ENCODE results near the gene CNTN2.
A peak's percentile ranks its signal among the peaks of the same experiment; 100 is the strongest.

Gene CNTN2

DNA sequence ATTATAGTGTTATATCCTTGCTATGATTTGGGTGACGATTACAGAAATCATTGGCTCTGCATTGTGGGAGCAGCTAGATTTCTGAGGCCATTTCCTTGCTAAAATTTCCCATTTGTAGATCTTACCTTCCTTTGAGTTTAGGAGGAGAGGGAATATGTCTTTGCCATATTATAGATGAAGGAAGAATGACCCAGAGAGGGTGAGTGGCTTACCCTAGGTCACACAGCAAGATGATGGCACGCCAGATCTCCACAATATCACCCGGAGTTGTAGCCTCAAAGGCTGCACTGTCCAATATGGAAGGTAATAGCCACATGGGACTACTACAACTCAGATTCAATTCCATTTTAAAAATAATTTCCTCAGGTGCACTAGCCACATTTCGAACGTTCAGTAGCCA, 10.3 kb downstream of the CNTN2 start:
- no peak overlapping the region for H3K4me3 ChIP-seq
- in situ Hi-C loops (cut with MboI; ENCODE audit: low sequenced_read_pairs): no loop called here
- H3K27me3 ChIP-seq (ENCODE audit: low read depth): peaks cover 39% of the 10 kb centered on the region
- no peaks in the 10 kb centered on the region for H3K4me1 ChIP-seq
- no peak for DNase-seq (ENCODE audit: low spot score in 2 of 2)
- H3K9me3 ChIP-seq: no peaks in the 10 kb centered on the region
- no peaks in the 10 kb centered on the region for H3K36me3 ChIP-seq (replicated peaks)

DNA sequence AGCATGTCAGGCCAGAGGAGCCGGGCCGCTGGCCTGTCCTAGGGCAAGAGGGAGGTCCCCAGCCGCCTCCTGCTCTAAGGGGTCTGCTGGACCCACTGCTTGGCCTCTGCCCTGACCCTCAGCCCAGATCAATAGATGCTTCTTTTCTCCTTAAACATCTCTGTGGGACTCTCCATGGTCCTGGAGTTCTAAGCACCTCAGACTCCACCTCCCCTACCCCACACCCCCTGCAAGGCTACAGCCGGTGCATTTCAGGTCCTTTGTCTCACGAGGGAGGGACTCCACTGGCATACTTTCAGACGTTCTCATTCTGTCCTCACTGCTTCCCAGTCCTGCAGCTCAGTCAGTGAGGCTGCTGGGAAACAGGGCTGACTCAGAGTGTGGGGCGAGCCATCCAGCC, 11.0 kb downstream of the CNTN2 start:
- no peaks in the 10 kb centered on the region for H3K36me3 ChIP-seq (replicated peaks)
- H3K4me1 ChIP-seq: no peaks in the 10 kb centered on the region
- in situ Hi-C loops (cut with MboI; ENCODE audit: low sequenced_read_pairs): no loop called here
- no peaks in the 10 kb centered on the region for H3K9me3 ChIP-seq
- DNase-seq (ENCODE audit: low spot score in 2 of 2): no peak
- H3K27me3 ChIP-seq (ENCODE audit: low read depth): peaks cover 34% of the 10 kb centered on the region
- no peak overlapping the region for H3K4me3 ChIP-seq

DNA sequence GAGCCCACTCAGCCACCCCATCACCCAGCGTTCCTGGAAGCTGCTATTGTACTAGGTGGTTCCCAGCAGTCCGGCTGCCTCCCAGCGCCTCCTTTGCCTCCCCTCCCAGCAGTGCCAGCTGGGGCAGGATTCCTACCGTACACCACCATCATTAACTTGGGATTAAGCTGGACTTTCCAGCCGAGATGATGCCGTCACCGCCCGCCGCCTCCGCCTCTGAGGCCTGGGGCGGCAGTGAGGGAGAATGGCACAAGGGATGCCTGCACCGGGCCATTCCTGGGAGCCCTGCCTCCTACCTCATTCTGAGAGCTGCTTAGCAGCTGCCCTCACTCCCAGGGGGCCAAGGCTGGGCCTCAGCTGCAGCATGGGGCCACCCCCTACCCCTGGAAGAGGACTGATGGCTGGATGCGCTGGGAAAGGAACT, 13.2 kb downstream of the CNTN2 start:
- DNase-seq (ENCODE audit: low spot score in 2 of 2): no peak
- H3K36me3 ChIP-seq (replicated peaks): no peaks in the 10 kb centered on the region
- no peaks in the 10 kb centered on the region for H3K9me3 ChIP-seq
- in situ Hi-C loops (cut with MboI; ENCODE audit: low sequenced_read_pairs): no loop called here
- no peaks in the 10 kb centered on the region for H3K4me1 ChIP-seq
- H3K27me3 ChIP-seq (ENCODE audit: low read depth): peaks cover 22% of the 10 kb centered on the region
- no peak overlapping the region for H3K4me3 ChIP-seq

DNA sequence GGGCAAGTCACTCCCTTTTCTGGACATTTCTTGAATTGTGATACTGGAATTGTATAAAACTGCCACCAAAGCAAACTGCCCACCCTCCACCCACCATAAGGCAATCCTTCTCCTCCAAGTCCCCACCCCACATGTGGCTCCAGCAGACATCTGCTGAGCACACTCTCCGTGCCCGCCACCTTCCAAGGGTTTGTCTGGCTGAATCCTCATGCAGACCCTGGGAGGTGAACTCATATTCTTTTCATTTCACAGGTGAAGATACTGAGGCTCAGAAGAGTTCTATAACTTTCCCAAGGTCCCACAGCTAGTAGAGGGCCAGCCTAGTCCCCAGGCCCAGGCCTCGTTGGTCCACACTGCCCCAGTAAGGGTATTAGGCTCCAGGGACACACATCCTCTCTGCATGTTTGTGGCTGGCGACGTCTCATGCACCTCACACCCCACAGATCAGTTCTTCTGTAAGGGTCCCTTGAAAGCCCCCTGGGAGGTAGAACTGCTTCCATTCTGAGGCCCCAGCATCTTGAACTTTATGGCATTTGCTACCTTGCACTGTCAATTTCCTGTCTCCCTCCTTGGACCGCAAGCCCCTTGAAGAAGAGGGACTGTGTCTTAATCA, 14.1 kb downstream of the CNTN2 start:
- peaks cover 22% of the 10 kb centered on the region for H3K27me3 ChIP-seq (ENCODE audit: low read depth)
- no peaks in the 10 kb centered on the region for H3K9me3 ChIP-seq
- no peak for DNase-seq (ENCODE audit: low spot score in 2 of 2)
- no peaks in the 10 kb centered on the region for H3K4me1 ChIP-seq
- H3K36me3 ChIP-seq (replicated peaks): no peaks in the 10 kb centered on the region
- no peak overlapping the region for H3K4me3 ChIP-seq
- in situ Hi-C loops (cut with MboI; ENCODE audit: low sequenced_read_pairs): no loop called here

DNA sequence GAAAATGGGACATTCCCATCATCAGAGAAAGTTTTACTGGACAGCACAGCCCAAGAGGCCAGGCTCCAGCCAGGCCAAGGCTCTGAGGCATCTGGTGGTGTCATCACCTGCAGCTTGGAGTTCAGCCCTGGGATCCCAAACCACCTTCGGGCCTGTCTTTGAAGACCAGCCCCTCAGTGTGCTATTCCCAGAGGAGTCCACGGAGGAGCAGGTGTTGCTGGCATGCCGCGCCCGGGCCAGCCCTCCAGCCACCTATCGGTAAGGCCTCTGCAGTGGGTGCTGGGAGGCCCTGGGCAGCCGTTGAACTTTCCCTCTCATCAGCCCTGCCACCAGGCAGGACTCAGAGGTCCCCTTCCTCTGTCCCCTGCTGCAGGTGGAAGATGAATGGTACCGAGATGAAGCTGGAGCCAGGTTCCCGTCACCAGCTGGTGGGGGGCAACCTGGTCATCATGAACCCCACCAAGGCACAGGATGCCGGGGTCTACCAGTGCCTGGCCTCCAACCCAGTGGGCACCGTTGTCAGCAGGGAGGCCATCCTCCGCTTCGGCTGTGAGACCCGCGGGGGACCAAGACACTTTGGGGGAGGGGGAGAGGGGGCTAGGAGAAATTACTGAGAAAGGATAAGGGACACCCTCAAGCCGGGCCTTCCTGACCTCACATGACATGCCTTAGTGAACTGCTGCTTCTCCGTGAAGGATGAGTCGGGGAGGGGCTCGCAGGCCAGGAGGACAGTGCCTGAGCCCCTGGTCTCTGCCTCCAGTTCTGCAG, 15.0 kb downstream of the CNTN2 start:
- no peaks in the 10 kb centered on the region for H3K36me3 ChIP-seq (replicated peaks)
- in situ Hi-C loops (cut with MboI; ENCODE audit: low sequenced_read_pairs): no loop called here
- H3K27me3 ChIP-seq (ENCODE audit: low read depth): peaks cover 18% of the 10 kb centered on the region
- no peaks in the 10 kb centered on the region for H3K9me3 ChIP-seq
- H3K4me3 ChIP-seq: no peak overlapping the region
- DNase-seq (ENCODE audit: low spot score in 2 of 2): no peak
- H3K4me1 ChIP-seq: no peaks in the 10 kb centered on the region

DNA sequence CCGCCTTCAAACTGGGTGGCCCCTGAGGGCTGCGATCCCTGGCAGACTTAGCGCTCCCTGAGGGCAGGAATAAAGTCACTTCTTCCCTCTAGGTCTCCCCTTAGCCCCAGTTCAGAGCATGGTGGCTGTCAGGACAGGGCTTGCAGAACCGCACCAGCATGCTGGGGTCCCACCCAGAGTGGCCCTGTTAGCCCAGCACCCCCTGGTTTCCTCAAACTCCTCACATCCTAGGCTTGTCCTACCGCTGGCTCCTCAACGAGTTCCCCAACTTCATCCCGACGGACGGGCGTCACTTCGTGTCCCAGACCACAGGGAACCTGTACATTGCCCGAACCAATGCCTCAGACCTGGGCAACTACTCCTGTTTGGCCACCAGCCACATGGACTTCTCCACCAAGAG, 15.8 kb downstream of the CNTN2 start:
- in situ Hi-C loops (cut with MboI; ENCODE audit: low sequenced_read_pairs): no loop called here
- Histone ChIP-seq H3K4me1 (no peaks in the 10 kb centered on the region), H3K4me3 (no peak overlapping the region), H3K9me3 (no peaks in the 10 kb centered on the region), H3K27me3 (ENCODE audit: low read depth) (peaks cover 14% of the 10 kb centered on the region), H3K36me3 (replicated peaks) (no peaks in the 10 kb centered on the region)
- no peak for DNase-seq (ENCODE audit: low spot score in 2 of 2)

DNA sequence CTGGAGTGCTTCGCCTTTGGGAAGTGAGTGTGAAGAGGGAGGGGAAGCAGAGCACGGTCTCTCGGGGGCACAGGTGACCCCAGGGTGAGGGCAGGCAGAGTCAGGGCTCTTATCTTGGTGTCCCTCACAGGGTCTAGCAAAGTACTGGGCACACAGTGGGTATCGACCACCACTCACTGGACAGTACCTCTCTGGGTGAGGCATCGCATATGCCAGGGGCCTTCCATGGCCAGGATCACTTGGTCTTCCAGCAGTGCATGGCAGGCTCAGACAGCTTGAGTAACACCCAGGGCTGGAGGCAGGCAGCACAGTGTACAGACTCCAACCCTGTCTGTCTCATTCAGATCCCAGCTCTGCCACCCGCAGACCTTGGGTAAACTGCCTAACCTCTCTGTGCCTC, 16.6 kb downstream of the CNTN2 start:
- DNase-seq (ENCODE audit: low spot score in 2 of 2): no peak
- peaks cover 8% of the 10 kb centered on the region for H3K27me3 ChIP-seq (ENCODE audit: low read depth)
- in situ Hi-C loops (cut with MboI; ENCODE audit: low sequenced_read_pairs): loop anchor here (5.0 kb wide), 1 partner anchor 82 kb away; no protein-coding TSS in a partner anchor

DNA sequence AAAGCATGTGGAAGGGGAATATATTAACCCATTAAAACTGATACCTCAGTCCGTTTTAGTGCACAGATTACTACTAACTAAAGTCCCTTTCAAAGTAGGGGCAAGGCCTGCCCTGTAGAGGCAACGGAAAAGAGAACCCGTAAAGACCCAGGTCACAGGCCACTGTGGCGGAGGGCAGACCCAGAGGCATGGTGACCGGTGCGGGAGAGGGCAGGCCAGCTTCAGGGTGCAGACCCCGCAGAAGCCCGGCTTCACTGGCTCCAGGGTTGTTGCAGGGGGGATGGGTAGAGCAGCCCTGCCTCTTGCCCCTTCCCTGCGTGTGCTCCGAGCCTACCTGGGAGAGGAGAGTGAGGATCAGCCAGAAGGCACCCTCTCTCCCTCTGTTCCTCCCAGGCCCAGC, 17.7 kb downstream of the CNTN2 start:
- in situ Hi-C loops (cut with MboI; ENCODE audit: low sequenced_read_pairs): loop anchor here (5.0 kb wide), 1 partner anchor 83 kb away; no protein-coding TSS in a partner anchor
- no peak for DNase-seq (ENCODE audit: low spot score in 2 of 2)
- Histone ChIP-seq H3K4me1 (no peaks in the 10 kb centered on the region), H3K36me3 (replicated peaks) (no peaks in the 10 kb centered on the region), H3K4me3 (no peak overlapping the region), H3K9me3 (no peaks in the 10 kb centered on the region), H3K27me3 (ENCODE audit: low read depth) (peaks cover 7% of the 10 kb centered on the region)

More for the DNA sequence above, 16.6 kb downstream of the CNTN2 start:
- Histone ChIP-seq H3K4me3 (no peak overlapping the region), H3K9me3 (no peaks in the 10 kb centered on the region), H3K4me1 (no peaks in the 10 kb centered on the region), H3K36me3 (replicated peaks) (no peaks in the 10 kb centered on the region)

DNA sequence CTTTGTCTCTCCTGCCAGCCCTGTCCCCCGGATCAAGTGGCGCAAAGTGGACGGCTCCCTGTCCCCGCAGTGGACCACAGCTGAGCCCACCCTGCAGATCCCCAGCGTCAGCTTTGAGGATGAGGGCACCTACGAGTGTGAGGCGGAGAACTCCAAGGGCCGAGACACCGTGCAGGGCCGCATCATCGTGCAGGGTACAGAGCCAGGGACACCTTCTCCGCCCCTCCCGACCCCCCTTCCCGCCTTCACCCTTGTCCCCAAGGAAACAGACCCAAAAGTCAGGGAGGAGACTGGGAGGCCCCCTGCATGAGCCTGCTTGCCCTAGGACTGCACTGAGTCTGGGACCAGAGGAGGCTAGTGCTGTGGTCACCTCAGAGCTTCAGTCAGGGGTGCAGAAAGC, 18.2 kb downstream of the CNTN2 start:
- H3K9me3 ChIP-seq: no peaks in the 10 kb centered on the region
- peaks cover 5% of the 10 kb centered on the region; the same call in 1 of the 2 replicates for H3K27me3 ChIP-seq (ENCODE audit: low read depth)
- no peaks in the 10 kb centered on the region for H3K36me3 ChIP-seq (replicated peaks)
- H3K4me1 ChIP-seq: no peaks in the 10 kb centered on the region
- no peak overlapping the region for H3K4me3 ChIP-seq
- no peak for DNase-seq (ENCODE audit: low spot score in 2 of 2)
- in situ Hi-C loops (cut with MboI; ENCODE audit: low sequenced_read_pairs): loop anchor here (5.0 kb wide), 1 partner anchor 84 kb away; no protein-coding TSS in a partner anchor

DNA sequence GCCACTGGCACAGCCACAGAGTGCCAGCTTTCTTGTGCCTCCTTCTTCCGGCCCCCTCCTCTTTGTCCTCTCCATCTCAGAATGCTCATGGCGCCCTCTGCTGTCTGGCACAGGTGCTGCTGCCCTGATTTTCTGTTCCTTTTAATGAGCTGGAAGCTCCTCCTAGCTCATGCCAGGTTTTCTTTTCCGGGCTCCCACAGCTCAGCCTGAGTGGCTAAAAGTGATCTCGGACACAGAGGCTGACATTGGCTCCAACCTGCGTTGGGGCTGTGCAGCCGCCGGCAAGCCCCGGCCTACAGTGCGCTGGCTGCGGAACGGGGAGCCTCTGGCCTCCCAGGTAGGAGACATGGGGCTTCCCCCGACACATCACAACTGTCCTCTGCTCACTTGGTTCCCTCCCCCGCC, 18.7 kb downstream of the CNTN2 start:
- DNase-seq (ENCODE audit: low spot score in 2 of 2): peak; percentile 66 to 90
- Histone ChIP-seq H3K4me1 (no peaks in the 10 kb centered on the region), H3K9me3 (no peaks in the 10 kb centered on the region), H3K4me3 (no peak overlapping the region), H3K36me3 (replicated peaks) (no peaks in the 10 kb centered on the region), H3K27me3 (ENCODE audit: low read depth) (peaks cover 2% of the 10 kb centered on the region; the same call in 1 of the 2 replicates)
- in situ Hi-C loops (cut with MboI; ENCODE audit: low sequenced_read_pairs): loop anchor here (5.0 kb wide), 1 partner anchor 84 kb away; no protein-coding TSS in a partner anchor

DNA sequence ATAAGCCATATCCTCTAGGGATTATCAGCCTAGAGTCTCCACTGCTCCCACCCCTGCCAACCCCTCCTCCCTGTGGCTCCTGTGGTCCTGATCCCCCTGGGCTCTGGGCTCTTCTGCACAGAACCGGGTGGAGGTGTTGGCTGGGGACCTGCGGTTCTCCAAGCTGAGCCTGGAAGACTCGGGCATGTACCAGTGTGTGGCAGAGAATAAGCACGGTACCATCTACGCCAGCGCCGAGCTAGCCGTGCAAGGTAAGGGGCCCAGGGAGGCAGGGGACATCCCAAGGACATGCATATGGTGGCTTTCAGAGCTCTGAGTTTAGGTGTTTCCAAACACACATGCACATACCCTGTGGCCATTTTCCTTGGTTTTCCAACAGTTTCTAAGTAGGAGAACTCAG, 19.3 kb downstream of the CNTN2 start:
- H3K36me3 ChIP-seq (replicated peaks): no peaks in the 10 kb centered on the region
- in situ Hi-C loops (cut with MboI; ENCODE audit: low sequenced_read_pairs): loop anchor here (5.0 kb wide), 1 partner anchor 85 kb away; no protein-coding TSS in a partner anchor
- no peak overlapping the region for H3K4me3 ChIP-seq
- H3K27me3 ChIP-seq (ENCODE audit: low read depth): no peaks in the 10 kb centered on the region
- H3K9me3 ChIP-seq: no peaks in the 10 kb centered on the region
- no peaks in the 10 kb centered on the region for H3K4me1 ChIP-seq
- no peak for DNase-seq (ENCODE audit: low spot score in 2 of 2)

DNA sequence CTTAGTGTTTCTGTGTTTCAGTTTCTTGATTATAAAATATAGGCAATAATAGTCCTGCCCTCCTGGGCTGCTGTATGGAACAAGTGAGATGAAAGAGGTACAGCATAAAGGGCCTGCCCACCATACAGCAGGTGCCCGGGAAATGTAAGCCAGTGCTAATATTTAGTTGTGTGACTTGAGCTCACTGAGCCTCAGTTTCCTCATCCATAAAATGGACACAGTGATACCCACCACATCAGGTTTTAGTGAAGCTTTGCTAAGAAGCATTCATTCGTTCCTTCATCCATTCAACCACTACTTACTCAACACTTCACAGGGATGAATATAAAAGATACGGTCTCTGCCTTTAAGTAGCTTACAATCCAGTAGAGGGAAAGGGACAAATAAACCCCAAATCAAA, 19.9 kb downstream of the CNTN2 start:
- Histone ChIP-seq H3K27me3 (ENCODE audit: low read depth) (no peaks in the 10 kb centered on the region), H3K4me3 (no peak overlapping the region), H3K4me1 (no peaks in the 10 kb centered on the region), H3K9me3 (no peaks in the 10 kb centered on the region), H3K36me3 (replicated peaks) (no peaks in the 10 kb centered on the region)
- DNase-seq (ENCODE audit: low spot score in 2 of 2): no peak
- in situ Hi-C loops (cut with MboI; ENCODE audit: low sequenced_read_pairs): loop anchor here (5.0 kb wide), 1 partner anchor 86 kb away; no protein-coding TSS in a partner anchor

DNA sequence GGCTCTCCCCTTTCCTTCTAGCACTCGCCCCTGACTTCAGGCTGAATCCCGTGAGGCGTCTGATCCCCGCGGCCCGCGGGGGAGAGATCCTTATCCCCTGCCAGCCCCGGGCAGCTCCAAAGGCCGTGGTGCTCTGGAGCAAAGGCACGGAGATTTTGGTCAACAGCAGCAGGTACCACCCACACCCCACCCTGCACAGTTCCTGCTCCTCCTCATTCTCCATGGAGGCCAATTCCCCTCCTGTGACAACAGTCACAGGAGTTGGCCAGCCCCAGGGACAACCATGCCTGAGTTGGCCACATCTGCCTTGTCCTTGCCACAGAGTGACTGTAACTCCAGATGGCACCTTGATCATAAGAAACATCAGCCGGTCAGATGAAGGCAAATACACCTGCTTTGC, 21.3 kb downstream of the CNTN2 start:
- DNase-seq (ENCODE audit: low spot score in 2 of 2): no peak
- no peaks in the 10 kb centered on the region for H3K36me3 ChIP-seq (replicated peaks)
- no peaks in the 10 kb centered on the region for H3K9me3 ChIP-seq
- H3K27me3 ChIP-seq (ENCODE audit: low read depth): no peaks in the 10 kb centered on the region
- no peak overlapping the region for H3K4me3 ChIP-seq
- no peaks in the 10 kb centered on the region for H3K4me1 ChIP-seq
- in situ Hi-C loops (cut with MboI; ENCODE audit: low sequenced_read_pairs): loop anchor here (5.0 kb wide), 1 partner anchor 87 kb away; no protein-coding TSS in a partner anchor

DNA sequence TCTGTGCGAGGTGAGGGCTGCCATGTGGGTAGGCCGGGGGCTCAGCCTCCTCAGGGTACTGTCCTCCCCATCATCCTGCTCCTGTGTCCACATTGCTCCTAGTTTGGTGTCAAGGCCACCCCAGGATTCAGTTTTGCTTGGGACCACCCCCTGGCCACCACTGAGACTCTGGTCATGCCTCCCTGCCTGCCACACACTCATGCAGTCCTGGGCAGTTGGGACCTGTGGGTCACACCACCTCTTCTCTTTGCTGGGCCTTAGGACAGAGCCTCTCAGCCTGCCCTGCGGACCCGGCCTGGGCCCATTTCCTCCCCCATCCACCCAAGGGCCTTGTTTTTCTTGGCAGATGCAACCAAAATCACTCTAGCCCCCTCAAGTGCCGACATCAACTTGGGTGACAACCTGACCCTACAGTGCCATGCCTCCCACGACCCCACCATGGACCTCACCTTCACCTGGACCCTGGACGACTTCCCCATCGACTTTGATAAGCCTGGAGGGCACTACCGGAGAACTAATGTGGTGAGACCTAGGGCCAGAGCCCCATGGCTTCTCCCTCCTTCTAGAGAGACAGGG, 21.8 kb downstream of the CNTN2 start:
- no peaks in the 10 kb centered on the region for H3K27me3 ChIP-seq (ENCODE audit: low read depth)
- H3K36me3 ChIP-seq (replicated peaks): no peaks in the 10 kb centered on the region
- in situ Hi-C loops (cut with MboI; ENCODE audit: low sequenced_read_pairs): loop anchor here (5.0 kb wide), 1 partner anchor 88 kb away; no protein-coding TSS in a partner anchor

More for the DNA sequence above, 21.8 kb downstream of the CNTN2 start:
- no peaks in the 10 kb centered on the region for H3K4me1 ChIP-seq
- no peak overlapping the region for H3K4me3 ChIP-seq
- H3K9me3 ChIP-seq: no peaks in the 10 kb centered on the region
- no peak for DNase-seq (ENCODE audit: low spot score in 2 of 2)
